Testis (tissue), 2 donors: ENCODE data around the gene ICE2.

ENCODE experiments used
- CTCF ChIP-seq, 3 experiments: fragments of 450-650 bp in 2 of 3; fragments of 200-600 bp in 1 of 3; sonication (generic) in 1 of 3; IDR thresholded peaks; one replicate each; pipeline ENCODE4 v1.5.1; 2016 to 2019; ENCODE audit warnings: antibody characterized with exemption in 3 of 3, mild to moderate bottlenecking in 2 of 3, moderate library complexity in 1 of 3
- POLR2A ChIP-seq: fragments of 450-650 bp; IDR thresholded peaks from one replicate; pipeline ENCODE4 v1.6.1; 2017; ENCODE audit warnings: antibody characterized with exemption, mild to moderate bottlenecking, moderate library complexity

- TF ChIP-seq CTCF (IDR thresholded peaks at IDR 0.05) (no peak), POLR2A (no peak)
These were observed 18.0 kb downstream of the ICE2 start for GRCh38 chr15:60460931-60461330.
